ENCODE data around the gene PREX1. TPM values are rescaled to one million over a fixed set of nuclear protein-coding genes. Genes with fewer than 3 reads are reported as not detected.
"Not testable (repeated sequence)": the region's sequence is repeated elsewhere in the genome, so short reads cannot be mapped to it uniquely, and the experiment has no call there.

PREX1 gene
- polyA plus RNA-seq, 3 donors = 3.3 to 22.8 (median 21.5) TPM

DNA sequence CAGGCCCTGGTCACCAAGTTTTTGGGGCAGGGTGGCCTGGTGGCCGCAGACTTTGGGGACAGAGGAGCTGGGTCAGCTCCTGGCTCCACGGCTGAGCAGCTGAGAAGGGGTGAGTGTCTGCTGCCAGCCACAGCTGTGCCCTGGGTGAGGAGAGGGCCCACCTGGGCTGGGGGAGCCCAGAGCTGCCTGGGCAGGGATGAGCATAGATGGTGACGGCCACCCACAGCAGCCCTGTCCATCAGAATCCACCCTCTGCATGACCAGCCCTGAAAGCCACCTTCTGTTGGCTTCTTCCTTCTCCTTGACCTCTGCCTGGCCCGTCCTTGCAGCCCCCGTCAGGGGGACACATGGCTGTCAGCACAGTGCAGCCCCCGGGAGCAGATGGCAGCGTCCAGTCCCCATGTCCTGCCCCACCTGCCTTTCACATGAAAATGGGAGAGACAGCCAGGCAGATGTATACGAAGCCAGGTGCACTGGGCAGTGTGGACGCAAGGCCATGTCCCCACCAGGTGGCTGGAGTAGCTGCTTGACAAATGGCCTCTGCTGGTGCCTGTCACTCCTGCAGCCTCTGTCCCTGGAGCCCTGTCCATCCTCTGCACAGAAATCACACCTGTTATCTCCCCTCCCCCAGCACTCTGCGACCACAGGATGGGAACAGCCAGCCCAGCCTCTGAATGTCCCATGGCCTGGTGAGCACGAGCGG is 220.8 kb downstream of the PREX1 start:
- 69 to 92% (median 87%) methylated on average over 12 of the region's 12 CpGs for WGBS, 3 donors

DNA sequence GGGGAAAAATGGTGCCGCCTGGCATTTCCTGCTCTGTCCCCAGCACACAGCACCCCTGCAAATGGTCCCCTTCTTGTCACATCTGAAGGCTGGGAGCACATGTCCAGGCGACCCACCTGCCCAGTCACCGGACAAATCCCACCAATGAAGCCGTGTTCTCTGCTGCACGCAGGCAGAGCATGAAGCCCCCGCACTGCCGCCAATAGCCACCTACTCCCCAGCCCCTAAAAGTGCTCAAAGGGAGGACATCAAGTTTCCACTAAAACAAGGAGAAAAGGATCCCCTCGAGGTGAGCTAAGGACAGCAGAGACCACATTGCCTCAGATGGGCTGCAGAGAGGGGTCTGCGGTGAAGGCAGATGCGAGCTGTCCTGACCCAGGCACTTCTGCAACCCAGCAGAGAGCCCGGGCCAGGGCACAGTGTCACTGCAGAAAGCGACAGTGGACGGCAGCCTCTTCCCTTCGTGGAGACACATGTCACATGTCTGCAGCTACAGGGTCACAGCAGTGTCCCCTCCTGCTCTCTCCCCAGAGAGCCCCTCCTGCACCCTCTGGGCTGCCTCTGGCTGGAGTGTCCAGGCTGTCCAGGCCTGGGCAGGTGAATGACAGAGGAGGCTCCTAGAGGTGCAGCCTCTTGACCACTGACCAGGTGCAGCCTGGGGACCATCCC is 221.5 kb downstream of the PREX1 start:
- no peak overlapping the region for H3K27ac ChIP-seq (ENCODE audit: low read depth, low read length)
- WGBS, 3 donors = 70 to 83% (median 79%) methylated on average over 13 to 14 of the region's 14 CpGs

More for the DNA sequence above, 220.8 kb downstream of the PREX1 start:
- no peak overlapping the region for H3K27ac ChIP-seq (ENCODE audit: low read depth, low read length)

DNA sequence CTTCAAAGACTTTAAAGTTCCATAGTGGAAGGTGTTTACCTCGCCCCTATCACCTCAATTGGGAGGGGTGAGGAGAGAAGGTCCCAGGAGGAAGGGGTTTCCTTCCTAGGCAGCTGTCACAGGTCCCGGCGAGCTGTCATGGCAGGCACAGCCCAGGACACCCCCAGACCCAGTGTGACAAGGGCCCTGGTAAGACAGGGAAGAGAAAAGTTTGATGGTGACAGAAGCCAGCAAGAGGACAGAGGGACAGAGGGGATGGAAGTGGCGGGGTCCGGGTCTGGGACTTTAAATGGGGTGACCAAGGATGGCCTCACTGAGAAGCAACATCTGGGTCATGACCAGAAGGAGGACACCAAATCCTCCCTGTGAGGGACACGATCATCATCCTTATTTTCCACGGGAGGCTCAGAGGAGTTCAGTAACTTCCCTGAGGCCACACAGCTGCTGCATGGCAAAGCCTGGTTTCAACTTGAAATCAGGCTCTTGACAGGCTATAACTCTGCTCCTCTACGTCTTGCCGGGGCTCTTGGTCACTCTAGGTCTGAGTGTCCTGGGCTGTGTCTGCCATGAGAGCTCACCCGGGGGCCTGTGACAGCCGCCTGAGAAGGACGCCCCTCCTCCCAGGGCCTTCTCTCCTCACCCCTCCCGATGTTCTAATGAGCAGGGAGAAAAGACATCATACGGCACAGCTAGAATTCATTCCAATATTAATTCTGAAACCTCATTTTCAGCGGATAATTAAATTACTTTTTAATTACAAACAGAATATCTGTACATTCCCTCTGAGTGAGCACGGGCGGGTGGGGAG is 222.2 kb downstream of the PREX1 start:
- 75 to 78% (median 76%) methylated on average over 17 of the region's 17 CpGs for WGBS, 3 donors
- no peak overlapping the region for H3K27ac ChIP-seq (ENCODE audit: low read depth, low read length)

DNA sequence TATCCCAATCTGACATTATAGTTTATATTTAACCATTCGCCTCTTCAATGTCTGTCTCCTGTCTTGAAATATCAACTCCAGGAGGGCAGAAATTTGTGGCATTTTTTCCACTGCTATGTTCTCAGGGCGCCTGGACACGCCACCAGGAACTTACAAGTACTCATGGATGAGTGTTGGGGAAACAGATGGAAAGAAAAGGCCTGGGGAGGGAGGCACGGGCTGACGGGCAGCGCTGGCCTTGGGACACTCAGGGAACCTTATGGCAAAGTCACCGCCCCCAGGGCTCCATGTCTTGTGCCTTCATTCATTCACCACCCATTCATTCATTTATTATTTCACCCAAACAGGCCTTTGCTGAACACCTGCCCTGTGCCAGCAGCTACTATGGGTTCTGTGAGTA is 222.9 kb downstream of the PREX1 start:
- no peak overlapping the region for H3K27ac ChIP-seq (ENCODE audit: low read depth, low read length)
- WGBS, 3 donors = 72 to 90% (median 90%) methylated on average over 7 of the region's 7 CpGs

DNA sequence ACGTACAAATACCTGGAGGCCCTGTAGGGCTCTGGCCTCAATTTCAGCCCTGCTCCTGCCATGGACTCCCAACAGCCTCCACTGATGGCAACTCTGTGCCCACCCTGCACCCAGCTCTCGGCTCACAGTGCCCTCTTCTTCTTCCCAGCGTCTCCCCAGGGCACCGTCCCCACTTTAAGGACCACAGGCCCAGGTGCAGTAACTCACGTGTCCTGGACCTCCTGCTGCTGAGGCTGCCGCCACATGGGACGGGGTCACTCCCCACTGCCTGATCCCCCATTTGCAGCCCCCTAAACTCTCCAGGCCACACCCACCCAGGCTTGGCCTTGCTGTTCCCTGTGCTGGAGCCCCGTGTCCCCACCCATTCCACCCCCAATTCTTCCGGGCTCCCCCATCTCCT is 223.4 kb downstream of the PREX1 start:
- H3K27ac ChIP-seq (ENCODE audit: low read depth, low read length) = no peak overlapping the region
- WGBS, 3 donors = 85 to 96% (median 94%) methylated on average over 9 of the region's 9 CpGs

DNA sequence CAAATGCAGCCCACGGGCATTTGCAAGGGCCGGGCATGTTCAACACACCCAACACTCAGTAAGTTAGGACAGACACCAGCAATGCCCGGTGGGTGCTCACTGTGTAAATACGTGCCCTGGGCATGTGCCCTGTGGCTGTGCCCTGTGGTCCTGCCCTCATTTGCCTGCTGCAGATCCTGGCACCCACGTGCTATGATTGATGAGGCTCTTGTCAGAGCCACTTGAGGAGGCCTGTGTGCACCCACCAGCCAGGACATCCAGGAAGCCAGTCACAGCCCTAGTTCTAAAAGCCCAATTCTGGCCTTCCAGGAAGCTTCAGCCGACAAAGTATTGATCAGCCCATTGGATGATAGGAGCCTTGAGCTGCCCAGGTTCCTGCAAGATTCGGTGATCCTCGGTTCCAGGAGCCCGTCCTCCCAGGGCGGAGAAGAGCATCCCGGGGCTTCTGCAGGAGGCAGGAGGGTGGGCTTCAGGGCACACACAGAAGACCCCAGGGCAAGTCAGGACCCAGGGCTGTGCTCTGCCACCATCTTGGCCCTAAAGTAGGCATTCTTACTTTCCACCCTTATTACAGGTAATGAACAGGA is 223.9 kb downstream of the PREX1 start:
- no peak overlapping the region for H3K27ac ChIP-seq (ENCODE audit: low read depth, low read length)
- WGBS, 3 donors = 76 to 82% (median 81%) methylated on average over 11 of the region's 11 CpGs

DNA sequence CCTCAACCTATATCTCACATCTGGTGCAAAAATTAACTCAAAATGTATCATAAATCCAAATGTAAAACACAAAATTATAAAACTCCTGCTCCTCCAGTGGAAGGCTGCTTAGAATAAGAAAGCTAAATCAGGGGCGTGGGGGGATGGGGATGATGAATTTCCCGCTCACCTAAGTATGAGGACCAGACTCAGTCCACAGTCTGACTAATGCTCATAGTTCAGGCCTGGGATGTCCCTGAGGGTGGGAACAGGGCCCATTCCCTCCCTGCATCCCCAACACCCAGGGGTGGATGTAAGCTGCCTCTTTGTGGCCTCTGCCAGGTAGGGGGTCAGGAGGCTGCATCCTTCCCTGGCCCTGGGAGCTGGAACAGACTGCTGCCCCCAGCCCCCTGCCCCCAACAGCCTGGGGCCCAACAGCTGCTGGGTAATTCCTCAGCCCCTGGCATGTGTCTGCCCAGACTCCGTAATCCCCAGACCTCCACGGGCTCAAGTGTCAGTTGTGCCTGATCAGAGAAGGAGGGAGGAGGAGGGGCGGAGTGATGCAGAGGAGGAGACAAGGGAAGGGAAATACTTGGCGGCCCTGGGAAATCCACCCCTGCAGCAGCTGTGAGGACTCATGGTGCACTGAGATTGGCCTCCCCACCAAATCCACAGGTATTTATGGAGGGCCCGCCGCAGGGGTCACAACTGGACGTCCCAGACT is 224.5 kb downstream of the PREX1 start:
- 57 to 74% (median 70%) methylated on average over 9 of the region's 9 CpGs for WGBS, 3 donors
- no peak overlapping the region for H3K27ac ChIP-seq (ENCODE audit: low read depth, low read length)

DNA sequence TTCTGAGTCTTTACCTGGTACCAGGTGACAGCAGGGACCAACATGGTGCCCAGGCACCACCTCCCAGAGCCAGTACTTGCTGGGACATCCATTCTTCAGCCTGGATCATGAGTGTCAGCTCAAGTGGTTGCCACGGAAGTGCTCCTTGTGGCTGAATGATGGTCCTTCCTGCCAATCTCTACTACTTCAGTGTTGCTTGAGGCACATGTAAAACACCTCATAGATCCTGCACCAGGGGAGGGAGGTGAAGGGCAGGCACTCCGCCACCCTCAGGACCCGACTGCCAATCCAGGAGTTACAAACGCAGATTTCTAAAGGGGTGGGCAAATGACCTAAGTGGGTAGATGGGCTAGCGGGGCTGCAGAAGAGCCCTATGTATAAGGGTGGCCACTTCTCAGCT is 226.0 kb downstream of the PREX1 start:
- no peak overlapping the region for H3K27ac ChIP-seq (ENCODE audit: low read depth, low read length)
- 74 to 90% (median 88%) methylated on average over 5 of the region's 5 CpGs for WGBS, 3 donors

DNA sequence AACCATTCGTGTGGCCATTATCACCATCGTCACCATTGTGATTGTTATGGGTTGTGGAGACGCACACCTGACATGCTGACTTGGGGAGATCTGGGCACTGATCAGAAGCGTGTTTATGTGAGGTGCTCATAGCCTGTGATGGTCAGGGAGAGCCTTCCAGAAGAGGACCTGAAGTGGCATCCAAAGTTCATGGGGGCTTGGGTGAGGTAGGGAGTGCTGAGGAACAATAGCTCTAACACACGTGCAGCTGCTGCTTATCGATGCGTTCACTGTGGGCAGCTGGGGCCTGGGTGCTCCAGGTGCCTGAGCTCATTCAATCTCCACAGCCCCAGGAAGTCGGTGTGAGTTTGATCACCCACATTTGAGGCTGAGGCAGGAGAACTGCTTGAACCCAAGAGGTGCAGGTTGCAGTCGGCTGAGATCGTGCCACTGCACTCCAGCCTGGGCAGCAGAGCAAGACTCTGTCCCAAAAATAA is 227.3 kb downstream of the PREX1 start:
- no peak overlapping the region for H3K27ac ChIP-seq (ENCODE audit: low read depth, low read length)
- 74 to 90% (median 88%) methylated on average over 10 of the region's 10 CpGs for WGBS, 3 donors

DNA sequence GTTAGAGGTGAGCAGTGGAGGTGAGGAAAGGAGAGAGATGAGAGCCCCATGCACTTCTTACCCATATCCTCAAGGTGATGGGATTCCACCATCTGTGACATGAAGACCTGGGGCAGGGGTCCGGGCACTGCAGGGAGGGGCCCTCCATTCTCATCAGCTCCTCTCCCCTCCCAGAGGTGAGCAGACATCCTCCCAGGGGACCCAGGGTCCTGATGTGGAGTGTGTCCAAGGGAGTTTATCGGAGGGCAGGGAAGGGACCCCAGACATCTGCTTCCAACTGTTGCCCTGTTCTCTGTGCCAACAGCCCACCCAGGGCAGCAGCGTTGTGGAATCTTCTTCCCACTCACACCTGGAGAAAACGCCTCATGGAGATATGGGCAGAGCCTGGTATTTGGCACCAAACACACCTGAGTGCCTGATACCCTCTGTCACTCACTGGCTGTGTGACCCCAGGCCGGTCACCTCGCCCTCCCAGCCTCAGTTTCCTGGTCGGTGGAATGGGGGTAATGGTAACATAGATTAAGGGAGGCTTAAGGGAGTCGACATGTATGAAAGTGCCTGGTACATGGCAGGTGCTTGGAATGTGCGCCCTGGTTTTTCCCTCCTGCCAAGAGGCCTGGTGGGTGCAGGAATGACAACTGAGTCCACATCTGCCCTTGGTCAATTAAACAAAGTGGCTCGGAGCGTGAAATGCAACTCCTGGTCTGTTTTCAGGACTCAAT is 227.9 kb downstream of the PREX1 start:
- WGBS, 3 donors = 77 to 90% (median 87%) methylated on average over 11 of the region's 11 CpGs
- no peak overlapping the region for H3K27ac ChIP-seq (ENCODE audit: low read depth, low read length)

DNA sequence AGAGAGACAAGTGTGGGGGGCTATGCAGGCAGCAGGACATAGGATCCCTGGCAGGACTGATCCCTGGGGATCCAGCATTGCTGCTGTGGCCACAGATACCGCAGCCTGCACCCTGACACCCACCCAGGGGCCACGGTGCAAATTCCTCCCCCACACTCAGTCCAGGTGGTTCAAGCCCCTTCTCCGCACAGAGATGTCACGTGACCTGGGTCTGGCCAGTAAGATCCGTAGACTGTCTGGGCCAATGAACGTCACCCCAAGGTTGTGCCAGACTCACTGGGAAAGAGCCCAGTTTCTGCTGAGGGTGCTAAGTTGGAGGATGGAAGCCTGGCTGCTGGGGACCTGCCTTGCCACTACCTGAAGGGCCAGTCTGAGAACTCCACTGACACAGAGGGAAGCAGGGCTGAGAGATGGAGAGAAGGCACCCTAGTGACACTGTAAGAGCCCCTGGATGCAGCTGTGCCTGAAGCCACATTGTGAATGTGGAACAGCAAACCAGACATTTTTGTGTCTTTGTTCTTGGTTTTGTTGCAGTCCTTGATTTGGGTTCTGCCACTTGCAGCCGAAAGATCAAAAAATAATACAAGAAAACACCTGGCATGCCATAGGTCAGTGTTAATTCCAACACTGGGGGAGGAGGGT is 228.6 kb downstream of the PREX1 start:
- 75 to 84% (median 84%) methylated on average over 7 of the region's 7 CpGs for WGBS, 3 donors
- no peak overlapping the region for H3K27ac ChIP-seq (ENCODE audit: low read depth, low read length)

DNA sequence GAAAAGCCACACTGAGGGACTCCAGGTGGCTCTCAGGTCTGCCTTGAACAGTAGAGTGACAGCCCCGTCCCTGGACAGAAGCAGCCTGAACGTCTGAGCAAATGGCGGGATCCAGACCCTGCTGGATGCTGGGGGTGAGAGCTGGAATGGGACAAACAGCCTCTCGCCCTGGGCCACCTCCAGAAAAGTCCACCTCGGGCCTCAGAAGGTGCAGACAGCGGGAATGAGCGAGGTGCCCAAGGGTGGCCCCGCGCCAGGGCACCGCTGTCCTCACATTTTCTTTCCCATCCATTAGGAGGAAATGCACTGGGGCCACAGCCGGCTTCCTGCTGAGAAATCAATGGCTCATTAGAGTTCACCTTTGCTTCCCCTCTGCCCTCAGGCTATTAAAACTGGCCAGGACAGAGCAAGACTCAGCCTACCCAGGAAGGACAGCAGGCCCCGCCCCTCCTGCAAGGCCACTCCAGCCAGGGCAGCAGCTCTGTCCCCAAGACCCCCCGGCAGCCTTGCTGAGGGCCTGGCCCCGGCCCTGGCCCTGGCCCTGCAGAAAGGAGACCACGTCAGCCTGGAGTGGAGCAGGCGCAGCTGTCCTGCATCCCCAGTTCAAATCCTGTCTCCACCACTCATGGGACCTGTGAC is 229.4 kb downstream of the PREX1 start:
- 45 to 74% (median 71%) methylated on average over 15 to 16 of the region's 16 CpGs for WGBS, 3 donors
- not testable (repeated sequence) for H3K27ac ChIP-seq (ENCODE audit: low read depth, low read length)

DNA sequence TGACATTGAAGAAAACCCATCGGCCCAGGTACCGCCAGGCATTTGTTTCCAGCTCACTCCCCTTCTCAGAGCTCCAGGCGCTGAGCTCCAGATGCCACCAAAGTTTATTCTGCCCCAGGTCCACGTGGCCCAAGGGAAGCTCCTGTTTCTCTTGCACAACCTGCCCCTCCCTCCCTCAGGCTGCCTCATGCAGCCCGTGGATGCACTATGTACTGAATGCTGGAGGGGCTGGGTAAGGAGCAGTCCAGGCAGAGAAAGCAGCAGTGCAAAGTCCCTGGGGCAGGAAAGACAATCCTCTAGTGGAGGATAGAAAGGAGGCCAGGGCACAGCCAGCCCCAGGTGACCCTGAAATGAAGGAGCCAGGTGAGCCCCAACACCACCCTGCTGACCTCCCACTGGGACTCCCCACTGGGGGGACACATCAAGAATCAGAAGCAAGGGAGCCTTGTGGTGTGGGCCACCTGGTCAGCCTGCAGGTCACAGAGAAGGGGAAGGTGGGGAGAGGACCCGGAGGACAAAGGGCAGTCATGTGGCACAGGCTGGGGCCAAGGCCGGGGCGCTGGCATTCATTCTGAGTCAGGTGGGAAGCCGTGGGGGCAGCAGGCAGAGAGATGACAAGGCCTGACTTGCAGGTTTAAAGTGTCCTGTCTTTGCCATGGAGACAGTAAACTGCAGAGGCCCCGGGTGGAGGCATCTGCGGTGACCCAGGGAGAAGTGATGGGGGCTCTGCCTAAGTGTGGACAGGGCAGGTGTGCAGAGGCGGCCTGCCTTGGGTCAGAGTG is 230.1 kb downstream of the PREX1 start:
- 67 to 77% (median 76%) methylated on average over 12 of the region's 12 CpGs for WGBS, 3 donors
- H3K27ac ChIP-seq (ENCODE audit: low read depth, low read length) = no peak overlapping the region

DNA sequence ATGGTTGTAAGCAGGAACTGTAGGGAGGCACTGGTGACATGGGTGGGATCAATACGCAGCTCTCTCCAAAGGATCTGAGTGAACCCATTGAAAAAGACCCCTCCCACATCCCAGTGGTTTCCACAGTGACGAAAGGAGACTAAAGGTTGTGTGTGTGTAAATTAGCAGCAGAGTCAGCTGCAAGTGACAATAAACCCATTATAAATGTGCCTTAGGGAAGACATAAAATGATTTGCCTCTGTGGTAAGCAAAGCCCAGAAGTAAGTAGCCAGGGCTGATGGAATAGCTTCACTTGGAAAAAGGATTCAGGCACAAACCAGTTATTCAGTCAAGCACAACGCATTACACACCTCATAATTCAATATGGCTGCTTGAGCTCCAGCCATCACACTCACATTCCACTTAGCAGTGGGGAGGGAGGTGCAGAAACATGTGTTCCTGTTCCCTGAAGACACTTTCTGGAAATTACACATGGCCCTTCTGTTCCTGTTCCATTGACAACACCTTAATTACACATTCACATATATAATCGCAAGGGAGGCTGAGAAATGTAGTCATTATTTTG is 231.4 kb downstream of the PREX1 start:
- WGBS, 3 donors = 77 to 92% (median 89%) methylated on average over 4 of the region's 4 CpGs
- no peak overlapping the region for H3K27ac ChIP-seq (ENCODE audit: low read depth, low read length)

DNA sequence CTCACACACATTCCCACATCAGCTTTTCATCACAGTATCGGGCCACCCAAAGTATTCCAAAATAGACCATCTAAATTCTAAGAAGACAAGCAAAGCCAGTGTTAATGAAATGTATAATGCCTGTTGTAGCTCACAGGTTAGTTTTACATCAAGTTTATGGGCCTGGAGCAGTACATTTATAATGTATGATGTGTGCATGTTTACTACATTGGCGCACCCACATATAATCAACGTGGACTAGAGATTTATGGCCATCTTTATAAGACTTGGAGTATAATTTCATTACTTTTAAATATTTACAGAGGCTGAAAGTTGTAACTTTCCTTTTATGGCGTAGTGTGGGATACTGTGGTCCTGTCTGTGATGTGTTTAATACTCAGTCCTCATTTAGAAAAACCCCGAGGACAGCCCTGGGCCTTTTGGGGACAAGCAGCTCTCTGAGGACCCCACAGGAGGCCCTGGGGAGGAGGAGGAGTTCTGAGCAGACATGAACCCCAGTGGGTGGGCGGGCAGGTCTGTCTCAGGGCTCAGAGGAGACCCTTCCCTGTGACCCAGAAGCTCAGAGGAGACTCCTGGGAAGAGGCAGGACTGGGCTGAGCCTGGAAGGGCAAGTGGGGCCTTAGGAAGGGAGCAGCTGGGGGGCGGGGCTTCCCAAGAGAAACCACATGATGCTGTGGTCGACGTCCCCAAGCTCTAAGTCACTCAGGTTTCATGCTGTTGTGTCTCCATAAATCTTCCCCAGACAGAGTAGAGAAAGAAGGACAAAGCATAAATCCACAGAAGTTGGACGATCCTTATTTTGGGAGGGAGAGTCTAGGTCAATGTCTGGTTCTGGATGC is 232.1 kb downstream of the PREX1 start:
- 58 to 69% (median 64%) methylated on average over 10 of the region's 10 CpGs for WGBS, 3 donors
- no peak overlapping the region for H3K27ac ChIP-seq (ENCODE audit: low read depth, low read length)
